RWPE1 (cell line): Measurements from ENCODE around the gene ZNF232.
"Not testable (repeated sequence)": the region's sequence is repeated elsewhere in the genome, so short reads cannot be mapped to it uniquely, and the experiment has no call there.

Experiments used
- CTCF ChIA-PET: fragments of 350-600 bp; sonication (Branson Sonifier 250); formaldehyde crosslinking; extraction: SDS; loops from one replicate; lab custom pipeline; 2021; lab: Yijun Ruan, JAX
- POLR2A ChIA-PET: fragments of 400-600 bp; formaldehyde crosslinking; extraction: SDS; loops from one replicate; lab custom pipeline; 2020; ENCODE audit warnings: antibody characterized with exemption; ENCODE audit not compliant: low non-redundant PET; lab: Yijun Ruan, JAX
- DNase-seq: peaks from one replicate; pipeline ENCODE4 v3.0.0; 2012; ENCODE audit warnings: low spot score
- H3K27ac ChIP-seq: fragments of 450-650 bp; 2 replicates; pipeline ENCODE4 v1.5.1; 2017
- TF ChIP-seq, protein P1 (sequence below): fragments of 450-650 bp; conservative IDR thresholded peaks from 2 replicates; pipeline ENCODE4 v1.5.1; 2017; ENCODE audit warnings: low read depth, mild to moderate bottlenecking

The ZNF232 gene

DNA sequence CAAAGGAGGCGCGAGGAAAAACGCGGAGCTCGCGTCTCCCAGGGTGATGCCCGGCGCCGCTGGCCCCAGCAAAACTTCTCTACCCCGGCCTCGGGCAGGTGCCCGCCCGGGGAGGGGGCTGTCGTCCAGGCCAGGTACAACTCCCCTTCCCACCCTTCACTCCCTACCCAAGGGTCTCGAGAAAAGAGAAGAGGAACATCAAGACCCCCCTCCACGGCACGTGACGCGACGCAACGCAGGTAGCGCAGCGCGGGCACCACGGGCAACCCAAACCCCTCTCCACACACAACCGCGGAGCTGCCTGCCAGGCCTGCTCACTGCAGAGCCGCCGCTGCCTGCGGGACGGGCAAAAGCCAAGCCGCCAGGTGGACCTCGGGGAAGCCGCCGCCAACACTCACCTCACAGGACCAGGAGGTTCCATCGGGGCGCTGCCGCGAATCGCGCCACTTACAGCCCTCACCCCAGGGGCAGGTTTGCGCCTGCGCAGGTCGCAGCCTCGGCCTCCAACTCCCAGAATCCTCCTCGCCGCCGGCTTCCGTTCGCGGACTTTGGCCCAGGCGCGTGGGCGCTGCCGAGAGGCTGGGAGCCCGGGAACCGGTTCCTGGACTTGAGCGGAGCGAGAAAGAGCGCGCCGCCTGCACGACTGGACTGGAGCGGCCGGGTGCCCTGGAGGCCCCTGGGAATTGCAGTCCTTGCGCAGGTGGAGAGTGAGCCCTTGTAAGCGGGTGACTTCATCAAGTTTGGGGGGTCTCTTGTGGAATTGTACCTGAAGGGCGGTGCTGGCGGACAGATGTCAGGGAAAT lies at the start of gene ZNF232:
Gene ZNF232 (minus strand): TSS at position 477 of the 803 bp plus-strand sequence. CDS start 56 bp downstream, at position 421.
- DNase-seq: peak; percentile 96
- ChIA-PET CTCF (interaction anchor here (0.6 to 0.8 kb wide), 5 partner anchors 39 to 1934 kb away, joined by 3 to 4 read pairs (median 3); no protein-coding TSS in a partner anchor), POLR2A (interaction anchor here (0.8 kb wide), 1 partner anchor 19 kb away, joined by 4 read pairs; no protein-coding TSS in a partner anchor)
- H3K27ac ChIP-seq: peak within 1 kb of the TSS; percentile 76
- TF ChIP-seq, protein P1, sequence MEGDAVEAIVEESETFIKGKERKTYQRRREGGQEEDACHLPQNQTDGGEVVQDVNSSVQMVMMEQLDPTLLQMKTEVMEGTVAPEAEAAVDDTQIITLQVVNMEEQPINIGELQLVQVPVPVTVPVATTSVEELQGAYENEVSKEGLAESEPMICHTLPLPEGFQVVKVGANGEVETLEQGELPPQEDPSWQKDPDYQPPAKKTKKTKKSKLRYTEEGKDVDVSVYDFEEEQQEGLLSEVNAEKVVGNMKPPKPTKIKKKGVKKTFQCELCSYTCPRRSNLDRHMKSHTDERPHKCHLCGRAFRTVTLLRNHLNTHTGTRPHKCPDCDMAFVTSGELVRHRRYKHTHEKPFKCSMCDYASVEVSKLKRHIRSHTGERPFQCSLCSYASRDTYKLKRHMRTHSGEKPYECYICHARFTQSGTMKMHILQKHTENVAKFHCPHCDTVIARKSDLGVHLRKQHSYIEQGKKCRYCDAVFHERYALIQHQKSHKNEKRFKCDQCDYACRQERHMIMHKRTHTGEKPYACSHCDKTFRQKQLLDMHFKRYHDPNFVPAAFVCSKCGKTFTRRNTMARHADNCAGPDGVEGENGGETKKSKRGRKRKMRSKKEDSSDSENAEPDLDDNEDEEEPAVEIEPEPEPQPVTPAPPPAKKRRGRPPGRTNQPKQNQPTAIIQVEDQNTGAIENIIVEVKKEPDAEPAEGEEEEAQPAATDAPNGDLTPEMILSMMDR: no peak

DNA sequence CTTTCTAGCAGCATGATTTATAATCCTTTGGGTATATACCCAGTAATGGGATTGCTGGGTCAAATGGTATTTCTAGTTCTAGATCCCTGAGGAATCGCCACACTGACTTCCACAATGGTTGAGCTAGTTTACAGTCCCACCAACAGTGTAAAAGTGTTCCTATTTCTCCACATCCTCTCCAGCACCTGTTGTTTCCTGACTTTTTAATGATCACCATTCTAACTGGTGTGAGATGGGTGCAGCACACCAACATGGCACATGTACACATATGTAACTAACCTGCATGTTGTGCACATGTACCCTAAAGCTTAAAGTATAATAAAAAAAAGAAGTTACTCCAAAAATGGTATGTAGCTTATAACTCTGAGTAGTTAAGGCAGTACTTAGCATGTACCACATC lies 49.0 kb upstream of the ZNF232 start:
- CTCF ChIA-PET: not testable (repeated sequence)

DNA sequence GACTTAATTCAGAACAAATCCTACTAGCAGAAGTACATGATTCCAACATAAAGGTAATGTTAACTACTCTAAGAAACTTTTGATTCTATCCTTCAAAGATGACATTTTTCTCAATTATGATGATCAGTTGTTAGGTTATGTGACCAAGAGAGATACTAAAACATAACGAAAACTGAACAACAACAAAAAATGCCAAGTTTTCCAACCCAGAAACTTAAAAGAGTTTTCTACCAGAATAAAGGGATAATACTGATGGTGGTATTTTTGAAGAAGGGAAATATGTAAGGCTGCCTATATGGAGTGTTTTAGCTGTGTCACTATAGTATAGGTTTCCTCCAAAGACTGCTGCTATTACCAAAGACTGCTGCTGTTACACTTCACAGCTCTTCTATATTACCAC lies 34.4 kb upstream of the ZNF232 start:
- CTCF ChIA-PET, H3K27ac ChIP-seq, DNase-seq, POLR2A ChIA-PET: not testable (repeated sequence)

More for the DNA sequence above, 49.0 kb upstream of the ZNF232 start:
- H3K27ac ChIP-seq, POLR2A ChIA-PET, DNase-seq: not testable (repeated sequence)

DNA sequence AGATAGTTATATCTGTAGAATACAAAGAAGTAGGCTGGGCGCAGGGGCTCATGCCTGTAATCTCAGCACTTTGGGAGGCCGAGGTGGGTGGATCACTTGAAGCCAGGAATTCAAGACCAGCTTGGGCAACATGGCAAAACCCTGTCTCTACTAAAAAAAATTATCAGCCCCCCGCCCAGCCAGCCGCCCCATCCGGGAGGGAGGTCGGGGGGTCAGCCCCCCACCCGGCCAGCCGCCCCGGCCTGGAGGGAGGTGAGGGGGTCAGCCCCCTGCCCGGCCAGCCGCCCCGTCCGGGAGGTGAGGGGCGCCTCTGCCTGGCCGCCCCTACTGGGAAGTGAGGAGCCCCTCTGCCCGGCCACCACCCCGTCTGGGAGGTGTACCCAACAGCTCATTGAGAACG lies 31.2 kb upstream of the ZNF232 start:
- H3K27ac ChIP-seq, CTCF ChIA-PET, DNase-seq, POLR2A ChIA-PET: not testable (repeated sequence)

DNA sequence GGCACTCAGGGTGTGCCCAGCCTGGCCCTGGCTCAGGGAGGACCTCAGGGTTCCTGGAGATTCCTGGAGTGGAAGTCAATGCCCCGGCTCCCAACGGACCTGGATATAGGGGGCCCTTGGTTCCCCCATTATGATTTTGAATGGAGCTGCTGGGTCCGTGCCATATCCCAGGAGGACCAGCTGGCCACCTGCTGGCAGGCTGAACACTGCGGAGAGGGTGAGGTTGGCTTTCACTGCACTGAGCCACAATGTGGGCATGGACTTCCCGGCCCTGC lies 27.7 kb upstream of the ZNF232 start:
- POLR2A ChIA-PET: no interaction called here
- CTCF ChIA-PET: no interaction called here
- TF ChIP-seq, protein P1: no peak
- no peak for DNase-seq
- H3K27ac ChIP-seq: no peak overlapping the region

DNA sequence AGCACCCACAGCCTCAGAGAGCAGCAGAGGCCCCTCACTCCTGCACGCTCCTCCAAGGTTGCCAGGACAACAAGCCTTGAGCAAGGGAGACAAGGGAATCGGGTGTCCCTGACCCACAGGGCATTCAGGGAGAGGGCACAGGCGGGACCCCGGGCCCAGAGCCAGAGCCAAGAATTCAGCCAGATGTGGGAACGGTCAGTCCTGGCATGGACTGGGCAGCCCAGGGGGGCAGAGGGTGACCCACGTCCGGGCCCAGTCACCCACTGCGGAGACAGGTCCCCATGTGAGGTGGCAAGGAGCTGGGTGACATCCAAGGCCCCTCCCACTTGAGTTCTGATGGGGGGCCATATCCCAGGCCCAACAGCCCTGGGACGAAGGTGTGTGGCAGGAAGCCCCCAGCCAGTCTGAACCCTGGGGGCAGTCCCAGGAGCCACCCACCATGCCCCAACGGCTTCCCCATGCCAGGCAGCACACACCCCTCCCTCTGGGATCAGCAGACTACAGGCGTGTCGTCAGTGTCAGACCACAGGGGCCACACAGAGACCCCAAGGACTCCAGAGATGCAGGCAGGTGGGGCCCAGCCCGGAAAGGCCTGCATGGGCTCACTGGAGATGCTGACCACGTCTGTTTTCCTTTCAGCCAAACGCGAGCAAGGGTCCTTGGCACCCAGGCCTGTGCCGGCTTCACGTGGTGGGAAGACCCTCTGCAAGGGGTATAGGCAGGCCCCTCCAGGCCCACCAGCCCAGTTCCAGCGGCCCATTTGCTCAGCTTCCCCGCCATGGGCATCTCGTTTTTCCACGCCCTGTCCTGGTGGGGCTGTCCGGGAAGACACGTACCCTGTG lies 27.2 kb upstream of the ZNF232 start:
- CTCF ChIA-PET: interaction anchor here (0.6 kb wide), 1 partner anchor 99 kb away, joined by 4 read pairs; no protein-coding TSS in a partner anchor
- POLR2A ChIA-PET: no interaction called here
- H3K27ac ChIP-seq: no peak overlapping the region
- no peak for DNase-seq
- TF ChIP-seq, protein P1: no peak

DNA sequence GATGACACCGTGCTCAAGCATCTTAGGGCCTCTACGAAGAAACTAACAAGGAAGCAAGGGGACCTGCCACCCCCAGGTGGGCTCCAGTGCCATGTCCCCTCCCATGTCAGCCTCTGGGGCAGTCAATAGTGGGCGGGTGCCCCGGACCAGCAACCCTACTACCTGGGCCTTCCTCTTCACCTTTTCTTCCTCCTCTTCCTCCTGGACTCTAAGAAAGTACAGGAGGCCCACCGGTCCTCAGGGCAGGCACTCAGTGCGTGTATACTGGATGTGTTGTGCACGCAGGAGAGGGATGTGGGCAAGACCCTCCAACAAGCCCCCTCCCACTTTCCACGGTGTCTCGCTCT lies 26.5 kb upstream of the ZNF232 start:
- CTCF ChIA-PET, DNase-seq, POLR2A ChIA-PET, H3K27ac ChIP-seq: not testable (repeated sequence)

DNA sequence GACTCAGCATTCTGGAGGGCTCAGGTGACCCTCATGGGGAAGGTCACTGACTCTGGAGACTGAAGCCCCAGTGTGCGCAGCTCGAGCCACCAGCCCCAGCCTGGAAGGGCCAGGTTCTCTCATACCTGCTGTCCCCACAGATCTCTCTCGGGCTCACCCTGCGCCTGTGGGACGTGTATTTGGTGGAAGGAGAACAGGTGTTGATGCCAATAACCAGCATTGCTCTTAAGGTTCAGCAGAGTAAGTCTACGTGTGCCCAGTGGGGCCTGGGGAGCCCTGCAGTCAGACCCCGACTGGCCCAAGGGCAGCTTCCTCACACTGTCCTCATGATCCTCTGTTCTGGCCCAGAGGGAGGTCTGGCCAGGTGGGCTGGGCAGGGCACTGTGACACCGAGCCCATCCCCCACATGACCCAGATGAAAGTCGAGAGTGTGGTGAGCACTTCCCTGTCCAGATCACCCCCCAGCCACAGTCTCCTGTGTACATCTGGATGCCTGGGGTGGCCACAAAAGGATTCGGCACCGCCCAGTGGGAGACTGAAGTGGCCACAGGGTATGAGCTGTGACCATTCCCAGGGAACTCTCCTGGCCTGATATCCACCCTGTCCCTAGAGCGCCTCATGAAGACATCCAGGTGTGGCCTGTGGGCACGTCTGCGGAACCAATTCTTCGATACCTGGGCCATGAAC lies 26.0 kb upstream of the ZNF232 start:
- POLR2A ChIA-PET, H3K27ac ChIP-seq, CTCF ChIA-PET, DNase-seq: not testable (repeated sequence)

DNA sequence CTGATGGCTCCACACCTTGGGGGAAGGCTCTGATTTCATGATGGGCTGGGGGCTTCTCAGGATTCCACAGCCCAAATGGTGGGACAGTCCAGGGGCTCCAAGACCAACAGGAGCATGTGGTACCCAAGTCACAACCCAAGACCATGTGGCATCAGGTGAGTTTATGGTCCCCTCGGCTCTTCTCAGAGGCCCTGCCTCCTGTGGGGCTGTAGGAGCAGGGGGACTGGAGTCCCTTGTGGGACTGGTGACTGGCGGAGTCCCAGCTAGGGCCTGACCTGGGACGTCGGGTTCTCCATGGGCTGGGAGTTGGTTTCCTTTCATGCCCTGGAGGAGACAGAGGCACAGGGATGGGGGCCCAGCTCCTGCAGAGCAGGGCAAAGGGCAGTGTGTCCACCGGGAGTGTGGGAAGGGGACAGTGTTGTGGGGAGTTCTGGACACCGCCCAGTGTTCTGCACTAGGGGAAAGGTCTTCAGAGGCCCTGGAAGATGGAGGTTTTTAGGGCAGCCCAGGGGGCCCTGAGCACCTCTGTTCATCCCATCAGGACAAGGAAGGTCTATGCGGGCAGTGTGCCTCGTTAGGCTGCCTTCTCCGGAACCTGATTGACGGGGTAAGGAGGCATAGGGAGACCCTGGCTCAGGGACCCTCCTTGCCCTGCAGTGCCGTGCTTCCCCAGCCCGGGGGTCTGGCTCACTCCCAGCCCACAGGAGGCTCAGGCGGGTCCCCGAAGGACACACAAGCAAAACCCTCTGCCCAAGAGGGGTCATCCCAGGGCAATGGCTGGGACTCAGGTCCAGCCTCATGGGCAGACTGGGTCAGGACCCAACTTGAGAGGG lies 25.1 kb upstream of the ZNF232 start:
- CTCF ChIA-PET, POLR2A ChIA-PET, H3K27ac ChIP-seq, DNase-seq: not testable (repeated sequence)
